HS-27A (cell line): ENCODE data around the gene MEX3D.
"Not testable (repeated sequence)": the region's sequence is repeated elsewhere in the genome, so short reads cannot be mapped to it uniquely, and the experiment has no call there.

Source experiments
- DNase-seq: peaks from one replicate; pipeline ENCODE4 v3.0.0-alpha.2; 2012; ENCODE audit warnings: low read depth, missing footprints

Gene MEX3D

DNA sequence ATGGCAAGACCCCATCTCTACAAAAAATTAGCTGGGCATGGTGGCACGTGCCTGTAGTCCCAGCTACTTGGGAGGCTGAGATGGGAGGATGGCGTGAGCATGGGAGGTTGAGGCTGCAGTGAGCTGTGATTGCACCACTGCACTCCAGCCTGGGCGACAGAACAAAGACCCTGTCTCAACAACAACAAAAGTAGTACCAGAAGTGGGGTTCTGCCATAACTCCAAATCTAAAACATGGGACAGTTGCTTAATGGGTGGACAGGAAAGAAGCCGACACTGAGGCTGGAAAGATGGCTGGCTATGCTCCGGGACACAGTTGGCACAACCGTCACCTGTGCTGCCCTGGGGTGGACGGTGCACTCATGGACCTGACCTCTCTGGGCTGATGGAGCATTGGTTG, 32.4 kb downstream of the MEX3D start:
- not testable (repeated sequence) for DNase-seq

DNA sequence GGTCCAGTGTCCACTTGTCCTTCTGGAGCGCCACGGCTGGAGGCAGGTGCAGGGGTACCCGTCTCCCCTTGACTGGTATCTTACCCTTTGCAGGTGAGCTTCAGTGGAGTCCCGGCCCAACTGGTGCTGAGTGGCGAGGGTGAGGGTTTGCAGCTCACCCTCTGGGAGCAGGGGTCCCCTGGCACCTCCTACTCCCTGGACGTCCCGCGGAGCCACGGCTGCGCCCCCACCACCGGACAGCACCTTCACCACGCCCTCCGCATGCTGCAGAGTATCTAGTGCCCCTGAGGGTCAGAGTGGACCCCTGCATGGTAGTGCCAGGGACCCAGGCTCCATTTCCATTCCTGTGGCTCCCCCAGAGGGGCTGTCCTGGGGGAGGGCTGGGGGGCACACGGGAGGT, 33.2 kb downstream of the MEX3D start:
- no peak for DNase-seq

DNA sequence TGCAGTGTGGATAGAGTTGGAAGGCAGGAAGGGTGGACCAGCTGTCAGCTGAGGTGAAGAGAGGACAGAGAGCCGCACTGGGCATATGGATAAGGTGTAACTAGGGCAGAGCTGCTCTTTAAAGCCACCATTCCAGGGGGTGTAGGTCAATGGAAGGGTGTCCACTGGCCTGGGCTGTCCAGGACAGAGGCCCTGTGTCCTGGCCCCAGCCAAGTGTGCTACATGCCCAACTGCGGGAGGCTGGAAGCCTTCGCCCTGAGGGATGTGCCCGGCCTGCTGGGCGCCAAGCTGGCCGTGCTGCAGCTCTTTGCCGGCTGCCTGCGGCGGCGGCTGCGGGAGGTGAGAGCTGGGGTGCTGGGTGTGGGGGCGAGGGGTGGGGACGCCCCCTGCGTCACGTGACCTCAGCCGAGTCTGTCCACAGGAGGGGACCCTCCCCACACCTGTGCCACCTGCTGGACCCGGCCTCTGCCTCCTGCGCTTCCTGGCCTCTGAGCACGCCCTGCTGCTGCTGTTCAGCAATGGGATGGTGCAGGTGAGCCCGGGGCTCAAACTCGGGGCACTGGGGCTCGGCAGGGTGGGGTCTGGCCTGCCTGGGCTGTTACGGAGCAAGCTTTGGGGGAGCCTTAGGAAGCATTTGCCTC, 34.5 kb downstream of the MEX3D start:
- DNase-seq: no peak

DNA sequence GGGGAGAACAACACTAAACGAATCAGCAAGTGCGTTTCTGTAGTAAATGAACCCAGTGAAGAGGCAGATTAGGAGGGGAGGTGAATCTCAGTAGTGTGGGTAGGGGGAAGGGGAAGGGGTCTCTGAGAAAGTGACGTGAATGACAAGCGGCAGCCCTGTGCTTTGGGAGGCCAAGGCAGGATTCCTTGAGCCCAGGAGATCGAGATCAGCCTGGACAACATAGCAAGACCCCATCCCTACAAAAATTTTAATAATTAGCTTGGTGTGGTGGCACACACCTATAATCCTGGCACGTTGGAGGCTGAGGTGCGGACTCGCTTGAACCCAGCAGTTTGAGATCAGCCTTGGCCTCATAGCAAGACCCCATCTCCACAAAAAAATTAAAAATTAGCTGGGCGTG, 36.1 kb downstream of the MEX3D start:
- DNase-seq: no peak

DNA sequence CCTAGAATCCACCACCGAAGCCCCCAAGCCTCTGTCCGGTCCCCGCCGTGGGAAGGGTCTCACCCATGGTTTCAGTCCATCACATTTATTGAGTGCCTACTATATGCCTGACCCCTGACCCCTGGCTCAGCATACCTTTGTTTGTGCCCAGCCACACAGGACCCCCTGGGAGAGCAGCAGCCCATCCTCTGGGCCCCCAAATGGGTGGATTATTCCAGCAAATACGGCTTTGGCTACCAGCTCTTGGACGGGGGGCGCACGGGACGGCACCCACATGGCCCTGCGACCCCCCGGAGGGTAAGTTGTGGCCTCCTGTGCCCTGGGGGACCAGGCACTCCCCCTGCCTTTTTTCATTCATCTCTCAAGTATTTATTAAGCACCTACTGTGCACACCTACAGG, 36.5 kb downstream of the MEX3D start:
- no peak for DNase-seq

DNA sequence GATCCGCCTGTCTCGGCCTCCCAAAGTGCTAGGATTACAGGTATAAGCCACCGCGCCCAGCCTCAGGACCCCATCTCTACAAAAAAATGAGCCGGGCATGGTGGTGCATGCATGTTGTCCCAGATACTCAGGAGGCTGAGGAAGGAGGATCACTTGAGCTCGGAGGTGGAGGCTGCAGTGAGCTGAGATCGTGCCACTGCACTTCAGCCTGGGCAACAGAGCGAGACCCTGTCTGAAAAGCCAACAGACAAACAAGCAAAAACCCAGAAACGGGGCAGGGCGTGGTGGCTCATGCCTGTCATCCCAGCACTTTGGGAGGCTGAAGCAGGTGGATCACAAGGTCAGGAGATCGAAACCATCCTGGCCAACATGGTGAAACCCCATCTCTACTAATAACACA, 37.3 kb downstream of the MEX3D start:
- DNase-seq: not testable (repeated sequence)

DNA sequence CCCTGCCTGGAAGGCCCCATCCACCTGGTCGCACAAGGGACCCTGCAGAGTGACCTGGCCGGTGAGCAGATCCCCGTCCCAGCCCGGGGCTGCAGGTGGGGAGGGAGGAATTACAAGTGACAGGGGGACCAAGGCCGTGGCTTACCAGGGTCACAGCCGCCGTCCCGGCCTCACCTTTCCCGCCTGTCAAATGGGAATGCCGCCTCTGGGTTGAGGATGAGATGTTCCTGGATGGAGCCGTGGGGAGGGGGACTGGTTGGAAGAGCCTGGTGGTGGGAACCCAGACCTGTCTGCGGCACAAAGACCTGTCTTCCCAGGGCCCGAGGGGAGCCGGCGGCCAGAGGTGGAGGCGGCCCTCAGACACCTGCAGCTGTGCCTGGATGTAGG, 38.7 kb downstream of the MEX3D start:
- no peak for DNase-seq

DNA sequence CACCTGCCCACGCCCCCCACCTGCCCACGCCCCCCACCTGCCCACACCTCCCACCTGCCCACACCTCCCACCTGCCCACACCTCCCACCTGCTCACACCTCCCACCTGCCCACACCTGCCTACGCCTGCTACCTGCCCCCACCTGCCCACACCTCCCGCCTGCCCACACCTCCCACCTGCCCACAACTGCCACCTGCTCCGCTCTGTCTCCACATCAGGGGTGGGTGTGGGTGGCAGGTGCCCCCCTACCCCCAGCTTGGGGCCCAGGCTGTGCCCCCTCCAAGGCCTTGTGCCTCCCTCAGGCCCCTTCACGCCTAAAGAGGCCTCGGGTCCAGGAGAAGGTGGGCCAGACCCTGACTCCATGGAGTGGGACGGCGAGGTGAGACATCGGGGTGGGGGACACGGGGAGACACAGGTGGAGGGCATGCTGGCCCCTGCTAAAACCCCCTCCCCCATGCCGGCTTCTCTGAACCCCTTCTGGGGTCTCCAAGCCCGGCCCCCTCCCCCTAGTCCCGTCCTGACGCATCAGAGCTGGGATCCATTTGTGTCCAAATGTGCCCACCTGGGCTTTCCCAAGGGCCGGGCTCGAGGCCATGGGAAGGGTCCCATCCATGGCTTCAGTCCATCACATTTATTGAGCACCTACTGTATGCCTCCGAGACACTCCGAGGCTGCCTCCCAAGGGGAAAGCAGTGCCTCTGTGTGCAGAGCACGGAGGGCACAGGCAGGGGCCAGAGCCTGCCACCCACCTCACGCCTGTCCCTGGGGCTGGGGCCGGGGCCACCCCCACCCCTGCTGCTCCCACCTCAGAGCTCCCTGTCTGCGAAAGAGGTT, 39.3 kb downstream of the MEX3D start:
- DNase-seq: no peak

DNA sequence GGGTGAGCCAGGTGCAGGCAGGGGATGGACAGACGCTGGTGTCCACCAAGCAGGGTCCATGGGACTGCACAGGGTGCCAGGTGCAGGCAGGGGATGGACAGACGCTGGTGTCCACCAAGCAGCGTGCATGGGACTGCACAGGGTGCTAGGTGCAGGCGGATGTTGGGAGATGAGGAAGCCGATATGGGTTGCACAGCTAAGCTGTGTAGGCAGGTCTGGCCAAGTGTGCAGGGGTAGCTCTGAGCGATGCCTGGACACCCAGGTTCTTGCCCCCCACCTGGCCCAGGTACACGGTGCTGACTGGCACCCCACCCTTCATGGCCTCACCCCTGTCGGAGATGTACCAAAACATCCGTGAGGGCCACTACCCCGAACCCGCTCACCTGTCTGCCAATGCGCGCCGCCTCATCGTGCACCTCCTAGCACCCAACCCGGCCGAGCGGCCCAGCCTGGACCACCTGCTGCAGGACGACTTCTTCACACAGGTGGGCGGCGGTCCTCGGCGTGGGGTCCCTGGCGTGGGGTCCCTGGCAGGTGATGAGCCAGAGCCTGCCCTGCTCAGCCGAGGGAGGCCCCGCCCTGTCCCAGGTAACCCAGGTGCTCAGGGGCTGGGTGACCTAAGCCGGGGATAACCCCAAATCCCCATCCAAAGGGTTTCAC, 40.3 kb downstream of the MEX3D start:
- DNase-seq: no peak

DNA sequence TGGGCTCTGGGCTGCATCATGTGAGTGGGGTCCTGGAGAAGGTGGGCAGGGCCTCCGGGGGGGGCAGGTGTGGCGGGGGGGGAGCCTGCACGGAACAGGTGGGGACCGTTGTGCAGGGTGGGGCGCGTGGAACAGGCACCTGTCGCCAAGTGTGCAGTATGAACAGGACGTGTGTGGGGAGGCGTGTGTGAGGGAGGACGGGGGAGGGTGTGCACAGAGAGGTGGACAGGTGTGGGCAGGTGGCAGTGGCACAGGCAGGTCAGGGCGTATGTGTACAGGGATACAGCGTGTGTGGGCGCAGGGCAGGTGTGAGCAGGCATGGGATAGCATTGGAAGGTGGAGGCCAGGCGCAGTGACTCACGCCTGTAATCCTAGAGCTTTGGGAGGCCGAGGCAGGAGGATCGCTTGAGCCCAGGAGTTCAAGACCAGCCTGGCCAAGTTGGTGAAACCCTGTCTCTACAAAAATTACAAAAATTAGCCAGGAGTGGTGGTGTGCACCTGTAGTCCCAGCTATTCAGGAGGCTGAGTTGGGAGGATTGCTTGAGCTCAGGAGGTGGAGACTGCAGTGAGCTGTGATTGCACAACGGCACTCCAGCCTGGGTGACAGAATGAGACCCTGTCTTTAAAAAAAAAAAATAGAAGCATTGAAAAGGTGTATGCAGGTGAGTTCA, 41.0 kb downstream of the MEX3D start:
- no peak for DNase-seq

DNA sequence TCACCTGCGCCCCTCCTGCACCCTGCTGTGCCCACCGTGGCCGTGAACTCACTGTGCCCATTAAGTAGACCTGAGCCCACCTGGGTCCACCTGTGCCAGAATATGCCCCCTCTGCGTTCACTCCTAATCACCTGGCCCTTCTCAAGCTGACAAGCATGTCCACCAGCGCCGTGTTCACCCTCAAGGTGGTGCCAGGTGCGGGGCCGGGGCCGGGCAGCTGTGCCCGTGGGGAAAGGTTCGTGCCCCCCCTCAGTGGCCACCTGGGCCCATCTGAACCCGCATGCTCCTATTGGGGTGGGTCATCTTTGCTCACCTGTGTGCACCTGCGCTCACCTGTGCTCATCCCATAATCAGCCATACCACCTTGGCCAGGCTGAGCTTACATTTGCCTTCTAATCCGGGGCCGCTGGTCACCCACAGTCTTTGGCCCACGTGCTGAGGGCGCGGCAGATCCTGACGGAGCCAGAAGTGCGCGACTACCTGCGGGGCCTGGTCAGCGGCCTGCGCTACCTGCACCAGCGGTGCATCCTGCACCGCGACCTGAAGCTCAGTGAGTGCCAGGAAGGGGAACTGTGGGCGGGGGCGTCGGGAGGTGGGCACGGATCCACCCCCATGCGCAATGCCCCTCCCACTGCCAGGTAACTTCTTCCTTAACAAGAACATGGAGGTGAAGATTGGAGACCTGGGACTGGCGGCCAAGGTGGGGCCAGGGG, 41.9 kb downstream of the MEX3D start:
- DNase-seq: no peak

DNA sequence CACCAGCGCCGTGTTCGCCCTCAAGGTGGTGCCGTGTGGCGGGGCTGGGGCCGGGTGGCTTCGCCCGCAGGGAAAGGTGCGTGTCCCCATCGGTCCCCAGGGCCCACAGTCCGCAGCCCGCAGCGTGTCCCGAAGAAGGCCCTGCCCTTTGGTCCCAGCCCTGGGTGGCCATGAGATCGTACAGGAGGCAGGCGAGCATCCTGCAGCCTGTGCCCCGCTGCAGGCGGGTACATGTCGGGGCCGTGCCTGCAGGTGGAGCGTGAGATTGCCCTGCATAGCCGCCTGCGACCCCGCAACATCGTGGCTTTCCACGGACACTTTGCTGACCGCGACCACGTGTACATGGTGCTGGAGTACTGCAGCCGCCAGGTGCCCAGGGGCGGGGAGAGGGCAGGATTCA, 42.8 kb downstream of the MEX3D start:
- DNase-seq: no peak

DNA sequence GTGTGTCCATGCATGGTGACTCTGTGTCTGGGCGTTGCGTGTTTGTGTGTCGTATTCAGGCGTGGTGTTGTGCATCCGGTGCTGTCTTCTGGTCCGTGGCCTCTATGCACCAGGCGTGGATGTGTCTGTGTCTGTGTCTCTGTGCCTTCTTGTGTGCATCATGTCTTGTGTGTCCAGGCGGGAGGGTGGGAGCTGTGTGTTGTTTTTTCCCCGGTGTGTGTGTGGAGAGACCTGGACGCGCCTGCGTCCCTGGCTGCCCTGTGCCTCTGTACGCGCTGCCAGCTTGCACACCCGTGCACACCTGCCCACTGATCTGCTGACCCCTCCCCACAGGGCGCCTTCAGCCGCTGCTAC, 43.2 kb downstream of the MEX3D start:
- DNase-seq: no peak

DNA sequence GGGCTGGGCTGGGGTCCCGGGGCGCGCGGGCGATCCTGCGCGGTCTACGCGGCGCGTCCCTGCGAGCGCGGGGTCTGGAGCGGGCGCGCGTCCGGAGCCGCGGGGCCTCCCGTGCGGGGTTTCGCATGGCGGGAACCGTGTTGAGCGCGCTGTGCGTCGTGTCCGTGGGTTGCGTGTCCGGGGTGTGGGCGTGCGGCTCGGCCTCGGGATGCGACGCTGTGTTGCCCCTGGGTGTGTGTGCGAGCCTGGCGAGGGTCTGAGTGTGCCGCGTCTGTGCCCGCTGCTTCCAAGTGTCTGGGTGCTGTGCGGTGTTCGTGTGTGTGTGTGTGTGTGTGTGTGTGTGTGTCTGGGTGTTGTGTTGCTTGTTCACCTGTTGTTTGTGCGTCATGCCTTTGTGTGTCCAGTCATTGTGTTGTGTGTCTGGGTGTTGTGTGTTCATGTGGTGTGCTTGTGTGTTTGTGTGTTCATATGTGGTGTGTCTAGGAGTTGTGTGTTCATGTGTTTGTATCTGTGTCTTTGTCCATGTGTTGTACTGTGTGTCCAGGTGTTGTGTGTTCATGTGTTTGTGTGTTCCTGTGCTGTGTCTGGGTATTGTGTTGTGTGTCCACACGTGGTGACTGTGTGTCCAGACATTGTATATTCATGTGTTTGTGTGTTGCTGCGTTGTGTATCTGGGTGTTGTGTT, 43.7 kb downstream of the MEX3D start:
- DNase-seq: no peak

DNA sequence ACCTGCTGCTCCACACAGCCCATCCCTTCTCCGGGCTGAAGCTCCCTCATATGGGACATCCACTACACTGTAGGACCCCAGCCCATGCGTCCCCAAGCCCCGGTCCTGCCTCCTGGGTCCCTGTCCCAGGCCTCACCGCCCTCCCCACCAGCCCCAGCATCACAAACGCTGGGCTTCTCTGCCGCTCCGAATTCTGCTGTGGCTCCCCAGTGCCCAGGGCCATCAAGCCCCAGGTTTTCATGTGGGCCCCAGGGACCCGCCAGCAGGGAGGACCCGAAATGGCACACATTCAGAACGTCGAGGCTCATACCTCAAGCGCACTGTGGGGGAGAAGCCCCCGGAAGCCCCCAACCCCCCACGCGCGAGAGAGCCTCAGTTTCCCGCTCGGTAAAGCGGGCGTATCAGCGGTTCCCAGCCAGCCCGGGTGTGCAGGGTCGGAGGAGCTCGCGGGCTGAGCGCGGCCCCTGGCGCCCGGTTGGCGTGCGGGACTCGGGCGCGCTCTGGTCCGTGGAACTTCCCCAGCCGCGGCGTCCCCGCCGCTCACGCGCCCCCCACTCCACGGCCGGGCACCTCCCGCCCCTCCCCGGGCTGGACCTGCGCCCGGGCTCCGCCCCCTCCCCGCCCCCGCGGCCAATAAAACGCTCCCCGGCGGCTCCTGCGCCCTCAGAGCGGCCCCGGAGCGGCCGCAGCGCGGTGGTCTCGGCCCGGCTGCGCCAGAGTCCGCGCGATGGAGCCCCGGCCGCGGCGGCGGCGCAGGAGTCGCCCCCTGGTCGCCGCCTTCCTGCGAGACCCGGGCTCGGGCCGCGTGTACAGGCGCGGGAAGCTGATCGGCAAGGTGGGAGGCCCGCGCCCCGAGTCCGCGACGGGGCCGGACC, 44.5 kb downstream of the MEX3D start, which contains the start of gene PLK5:
PLK5 (plus strand) TSS at position 666 of the 875 bp plus-strand sequence. CDS start 2,920 bp downstream, outside the sequence.
- DNase-seq: no peak

DNA sequence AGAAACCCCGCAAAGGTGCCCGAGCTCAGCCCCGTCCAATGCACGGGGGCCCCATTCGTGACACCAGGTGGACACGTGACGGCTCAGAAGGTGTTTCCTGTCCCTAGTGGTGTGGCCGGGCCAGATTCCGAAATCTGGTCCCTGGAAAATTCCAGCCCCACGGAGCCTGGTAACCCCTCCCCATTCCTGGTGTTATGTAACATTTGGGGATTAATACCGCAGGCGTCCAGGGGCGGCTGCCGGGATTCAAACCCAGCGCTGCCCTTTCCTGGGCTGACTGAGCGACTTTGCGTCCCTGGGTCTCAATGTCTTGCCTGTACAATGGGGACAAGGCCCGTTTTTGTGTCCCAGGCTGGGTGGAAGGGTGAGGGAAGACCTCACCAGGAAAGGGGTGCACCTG, 45.3 kb downstream of the MEX3D start:
- no peak for DNase-seq

DNA sequence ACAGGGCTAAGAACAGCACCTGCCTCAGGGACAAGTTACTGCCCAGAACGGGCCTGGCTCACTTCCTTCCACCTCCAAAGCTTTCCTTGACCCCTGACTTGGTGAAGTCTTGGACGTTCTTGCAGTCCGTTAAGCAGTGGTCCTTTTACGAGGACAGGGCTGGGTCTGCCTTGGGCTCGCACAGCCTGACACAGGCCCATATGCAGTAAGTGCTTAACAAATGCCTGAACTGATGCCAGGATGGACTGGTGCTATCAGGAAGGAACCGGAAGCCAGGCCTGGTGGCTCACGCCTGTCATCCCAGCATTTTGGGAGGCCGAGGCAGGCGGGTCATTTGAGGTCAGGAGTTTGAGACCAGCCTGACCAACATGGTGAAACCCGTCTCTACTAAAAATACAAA, 46.1 kb downstream of the MEX3D start:
- no peak for DNase-seq

DNA sequence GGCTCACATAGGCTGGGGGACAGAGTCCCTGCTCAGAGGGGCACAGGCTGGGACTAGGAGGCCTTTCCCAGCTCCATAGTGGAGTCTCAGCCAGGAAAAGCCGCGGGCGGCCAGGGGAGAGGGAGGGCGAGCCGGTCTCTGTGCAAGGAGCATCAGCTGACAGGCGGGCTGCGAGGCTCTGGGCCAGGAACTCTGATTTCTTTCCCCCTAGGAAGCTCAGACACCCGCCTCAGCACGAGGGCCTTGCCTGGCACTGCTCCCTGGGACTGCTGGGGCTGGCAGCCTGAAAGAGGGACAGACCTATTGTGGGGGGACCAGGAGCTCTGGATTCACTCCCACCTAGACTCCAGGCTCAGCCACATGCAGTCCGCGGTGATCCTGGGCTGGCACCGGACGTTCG, 46.5 kb downstream of the MEX3D start:
- DNase-seq: no peak

DNA sequence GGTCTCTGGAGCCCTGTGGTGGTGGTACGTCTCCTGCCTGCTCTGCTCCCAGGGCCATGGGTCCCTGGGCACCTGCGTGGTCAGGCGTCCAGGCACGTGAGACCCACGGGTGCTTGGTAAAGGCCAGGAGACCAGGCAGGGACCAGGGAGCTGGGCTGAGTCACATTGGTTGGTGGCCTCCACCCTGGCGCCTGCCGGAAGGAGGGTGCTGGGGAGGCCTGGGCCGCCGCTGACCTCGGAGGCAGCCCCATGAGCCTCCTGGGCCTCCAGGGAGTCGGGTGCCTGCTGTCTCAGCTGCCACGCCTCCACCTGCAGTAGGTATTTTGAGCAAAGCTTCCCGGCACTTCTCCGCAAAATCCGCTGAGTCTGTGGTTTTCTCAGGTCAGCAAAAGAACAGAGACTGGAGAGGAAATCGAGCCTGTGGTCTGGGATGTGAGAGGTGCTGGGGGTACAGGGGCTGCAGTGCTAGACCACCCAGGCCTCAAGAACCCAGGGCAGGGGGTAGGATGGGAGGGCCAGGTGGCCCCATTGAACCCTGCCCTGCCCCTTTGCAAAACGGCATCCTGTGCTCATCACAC, 47.8 kb downstream of the MEX3D start:
- DNase-seq: no peak

DNA sequence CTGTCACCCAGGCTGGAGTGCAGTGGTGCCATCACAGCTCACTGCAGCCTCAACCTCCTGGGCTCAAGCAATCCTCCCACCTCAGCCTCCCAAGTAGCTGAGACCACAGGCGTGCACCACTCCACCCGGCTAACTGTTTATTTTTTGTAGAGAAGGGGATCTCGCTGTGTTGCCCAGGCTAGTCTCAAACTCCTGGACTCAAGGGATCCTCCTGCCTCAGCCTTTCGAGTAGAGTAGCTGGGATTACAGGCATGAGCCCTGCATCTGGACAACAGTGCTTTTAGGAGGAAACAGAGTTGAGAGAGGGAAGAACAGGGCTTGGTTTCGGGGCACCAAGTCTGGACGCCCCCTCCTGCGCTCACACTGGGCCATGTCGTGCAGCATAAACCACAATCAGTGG, 48.3 kb downstream of the MEX3D start:
- not testable (repeated sequence) for DNase-seq
